Fibroblast of lung (primary cell): ENCODE measurements around the gene ROBO1.

Source experiments
- CTCF ChIP-seq, 2 donors: IDR thresholded peaks in 1 of 2; conservative IDR thresholded peaks in 1 of 2; 1 replicate in 1 of 2; 2 replicates in 1 of 2; pipeline ENCODE4 v1.5.1; 2011 to 2012; ENCODE audit warnings: low read length in 2 of 2, control low read depth in 1 of 2, inconsistent platforms in 1 of 2, low read depth in 1 of 2, mild to moderate bottlenecking in 1 of 2
- EZH2 ChIP-seq: IDR thresholded peaks from 2 replicates; pipeline ENCODE4 v1.5.1; 2012; ENCODE audit warnings: low read length, control low read depth, mild to moderate bottlenecking; ENCODE audit errors: missing control alignments

- TF ChIP-seq CTCF (conservative IDR thresholded peaks at IDR 0.05 in 1 of 2, IDR thresholded peaks at IDR 0.05 in 1 of 2; ENCODE audit: low read depth in 1 of 2, low read length in 2 of 2) (no peak), EZH2 (no peak)
Observed at GRCh38 chr3:79587150-79587549, 180.6 kb downstream of the ROBO1 start.
